NCI-H774 (cell line): Measurements from ENCODE around the gene KCNK3.
"Not testable (repeated sequence)": the region's sequence is repeated elsewhere in the genome, so short reads cannot be mapped to it uniquely, and the experiment has no call there.

Source experiments
- DNase-seq: peaks from one replicate; lab custom pipeline; 2025; lab: John Stamatoyannopoulos, UW

KCNK3 gene

DNA sequence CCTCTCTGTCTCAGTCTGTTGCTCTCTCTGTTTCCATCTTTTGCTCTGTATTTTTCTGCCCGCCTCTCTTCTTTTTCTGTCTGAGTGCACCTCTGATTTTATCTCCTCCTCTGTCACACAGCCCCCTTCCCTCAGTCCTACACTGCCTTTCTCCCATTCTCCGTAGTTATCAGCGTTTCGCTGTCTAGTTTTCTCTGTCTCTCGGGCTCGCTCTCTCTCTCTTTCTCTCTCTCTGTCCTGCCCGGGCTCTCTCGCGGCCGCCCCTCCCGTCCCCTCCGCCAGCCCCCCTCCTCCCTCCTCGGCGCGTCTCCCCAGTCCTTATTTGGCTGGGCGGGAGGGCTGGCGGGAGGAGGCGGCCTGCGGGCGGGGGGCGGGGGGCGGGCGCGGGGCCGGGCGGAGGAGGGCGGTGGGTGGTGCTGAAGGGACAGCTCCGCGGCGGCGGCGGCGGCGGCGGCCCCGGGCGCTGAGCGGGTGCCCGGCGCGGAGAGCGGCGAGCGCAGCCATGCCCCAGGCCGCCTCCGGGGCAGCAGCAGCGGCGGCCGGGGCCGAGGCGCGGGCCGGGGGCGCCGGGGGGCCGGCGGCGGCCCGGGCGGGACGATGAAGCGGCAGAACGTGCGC lies at the start of gene KCNK3:
KCNK3 (plus strand) TSS at position 444 of the 618 bp plus-strand sequence; CDS start at position 598, 154 bp downstream.
- DNase-seq: peak; percentile 62

DNA sequence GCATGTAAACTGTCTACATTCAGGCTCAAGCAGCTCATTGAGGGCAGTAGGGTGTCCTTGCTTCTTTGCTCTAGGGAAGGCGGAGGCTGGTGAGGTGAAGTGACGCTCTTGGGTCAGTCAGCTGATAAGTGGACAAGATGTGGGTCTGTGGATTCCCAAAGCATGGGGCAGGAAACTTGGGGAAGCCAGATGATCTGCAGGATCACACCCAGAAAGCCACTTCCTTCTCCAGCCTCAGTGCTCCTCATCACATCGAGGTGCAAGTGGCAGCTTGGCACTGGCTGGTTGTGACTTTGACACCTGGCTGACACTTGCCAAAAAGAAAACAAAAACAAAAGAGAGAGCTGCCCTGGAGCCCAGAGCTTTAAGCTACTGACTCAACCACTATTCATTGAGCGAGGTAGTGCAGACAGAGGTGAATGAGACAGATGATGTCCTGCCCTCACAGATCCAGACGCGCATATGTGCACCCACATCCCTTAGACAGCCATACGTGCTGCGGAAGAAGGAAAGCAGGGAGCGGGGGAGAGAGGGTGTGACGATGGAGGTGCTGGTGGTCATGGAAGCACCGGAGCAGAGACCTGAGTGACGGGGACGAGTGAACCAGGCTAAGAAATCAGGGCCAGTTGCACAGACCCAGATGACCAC lies 48.2 kb upstream of the KCNK3 start:
- no peak for DNase-seq

DNA sequence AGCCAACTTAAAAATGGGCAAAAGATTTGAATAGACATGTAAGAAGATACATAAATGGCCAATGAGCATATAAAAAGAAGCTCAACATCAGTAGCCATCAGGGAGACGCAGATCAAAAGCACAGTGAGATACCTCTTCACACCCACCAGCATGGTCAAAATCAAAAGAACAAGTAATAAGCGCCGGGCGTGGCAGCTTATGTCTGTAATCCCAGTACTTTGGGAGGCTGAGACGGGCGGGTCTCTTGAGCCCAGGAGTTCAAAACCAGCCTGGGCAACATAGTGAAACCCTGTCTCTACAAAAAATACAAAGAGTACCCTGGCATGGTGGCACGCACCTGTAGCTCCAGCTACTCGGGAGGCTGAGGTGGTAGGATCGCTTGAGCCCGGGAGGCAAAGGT lies 46.8 kb upstream of the KCNK3 start:
- no peak for DNase-seq

DNA sequence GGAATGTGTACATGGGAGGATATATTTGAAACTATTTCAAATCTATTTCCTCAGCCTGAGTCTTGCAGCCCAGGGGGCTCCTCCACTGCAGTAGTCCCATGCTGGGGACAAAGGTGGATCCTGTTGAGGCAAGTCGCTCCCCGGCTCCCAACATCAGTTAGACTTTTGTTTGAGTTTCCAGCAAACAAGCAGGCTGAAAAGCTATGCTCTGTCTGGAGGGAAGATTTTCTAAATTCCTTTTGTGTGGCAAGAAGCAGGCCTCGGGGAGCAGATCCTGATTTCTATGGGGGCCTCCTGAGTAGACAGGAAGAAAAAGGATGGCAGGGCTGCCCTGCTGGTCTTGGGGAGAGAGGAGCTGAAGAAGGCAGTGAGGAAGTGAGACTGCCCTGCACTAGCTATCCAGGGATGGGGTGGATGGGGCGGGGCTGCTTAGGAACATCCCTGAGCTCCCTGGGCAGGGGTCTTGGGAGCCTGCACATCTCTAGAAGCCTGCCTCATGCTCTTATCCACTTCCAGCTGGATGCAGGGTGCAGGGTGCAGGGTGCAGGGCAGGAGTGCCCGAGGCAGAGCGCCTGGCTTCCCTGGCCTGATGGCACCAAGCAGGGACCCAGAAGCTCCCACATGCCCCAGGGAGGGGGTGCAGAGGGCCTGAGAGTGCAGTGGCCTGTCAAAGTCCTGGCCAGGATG lies 45.4 kb upstream of the KCNK3 start:
- no peak for DNase-seq

DNA sequence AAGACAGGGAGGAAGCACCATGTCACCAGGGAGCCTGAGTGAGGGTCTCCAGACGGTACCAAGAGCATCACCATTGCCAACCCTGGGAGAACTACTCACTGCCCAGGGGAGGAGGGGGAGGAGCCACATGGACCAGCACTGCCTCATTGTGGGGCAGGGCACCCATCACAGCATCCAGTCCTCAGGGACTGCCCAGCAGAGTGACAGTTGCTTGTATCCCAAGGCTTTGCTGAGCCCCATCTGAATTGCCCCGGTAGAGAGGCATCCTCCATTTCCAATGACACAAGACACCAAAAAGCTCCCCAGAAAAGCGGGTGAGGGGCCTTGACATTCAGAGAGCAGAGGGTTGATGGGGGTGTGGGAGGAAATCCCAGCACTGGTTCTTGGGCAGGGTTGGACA lies 44.5 kb upstream of the KCNK3 start:
- DNase-seq: no peak

DNA sequence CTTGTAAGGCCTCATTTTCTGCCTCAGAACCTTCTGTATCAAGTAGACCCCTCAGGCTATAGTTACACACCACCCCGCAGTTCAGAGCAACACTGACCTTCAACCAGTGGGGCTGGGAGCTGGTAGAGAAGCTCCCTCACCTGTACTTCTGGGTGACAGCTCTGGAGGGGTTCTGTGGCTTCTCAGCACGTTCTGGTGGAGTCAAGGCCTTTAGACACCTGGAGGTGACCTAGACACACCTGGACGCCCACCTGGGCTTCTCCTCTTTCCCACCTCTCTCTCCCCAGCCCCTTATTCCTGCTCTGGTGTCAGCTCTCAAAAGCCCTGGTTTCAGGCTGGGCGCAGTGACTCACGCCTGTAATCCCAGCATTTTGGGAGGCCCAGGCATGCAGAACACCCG lies 44.0 kb upstream of the KCNK3 start:
- no peak for DNase-seq

DNA sequence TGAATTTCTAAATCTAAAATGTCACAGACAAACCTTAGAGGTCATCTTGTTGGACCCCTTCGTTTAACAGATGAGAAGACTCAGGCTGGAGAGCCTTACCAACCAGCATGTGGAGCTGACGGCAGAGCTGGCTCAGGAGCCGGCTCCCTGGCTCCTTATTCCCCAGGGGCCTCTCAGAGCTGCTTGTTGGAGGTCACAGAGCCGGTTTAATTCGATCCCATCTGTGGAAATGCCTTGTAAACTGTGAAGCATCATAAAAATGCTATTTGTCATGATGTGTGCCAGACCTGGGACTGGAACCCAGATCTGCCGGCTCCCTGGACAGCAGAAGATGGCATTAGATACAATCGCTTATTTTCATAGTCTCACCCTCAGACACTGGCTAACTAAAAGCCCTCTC lies 43.2 kb upstream of the KCNK3 start:
- DNase-seq: no peak

DNA sequence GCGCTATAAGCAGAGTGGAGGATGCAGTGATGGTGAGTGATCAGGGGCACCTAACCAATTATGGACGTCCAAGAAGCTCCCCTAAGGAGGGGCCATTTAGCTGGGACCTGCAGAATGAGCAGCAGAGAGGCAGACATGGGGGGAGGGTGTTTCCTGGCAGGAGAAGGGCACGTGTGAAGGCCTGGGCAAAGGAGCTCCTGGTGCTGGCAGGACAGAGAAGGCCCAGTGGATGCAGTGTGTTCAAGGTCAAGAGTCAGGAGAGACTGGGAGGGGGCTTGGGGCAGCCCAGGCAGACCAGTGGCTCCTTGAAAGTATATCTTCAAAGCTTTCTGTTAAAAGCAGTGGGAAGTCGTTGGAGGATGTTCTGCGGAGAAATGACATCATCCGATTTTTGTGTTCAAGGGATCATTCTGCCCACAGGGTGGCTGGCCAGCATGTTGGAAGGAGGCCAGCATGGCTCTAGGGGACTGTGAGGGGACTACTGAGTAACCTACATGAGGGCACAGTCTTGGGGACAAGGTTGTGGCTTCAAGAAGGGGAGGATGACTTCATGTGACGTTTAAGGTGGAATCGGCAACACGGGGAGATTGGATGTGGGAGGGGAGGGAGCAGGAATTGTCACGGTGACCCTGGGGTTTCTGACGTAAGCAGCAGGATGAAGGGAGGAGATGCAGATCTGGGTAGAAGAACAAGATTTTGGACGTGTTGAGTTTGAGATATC lies 42.4 kb upstream of the KCNK3 start:
- DNase-seq: no peak

DNA sequence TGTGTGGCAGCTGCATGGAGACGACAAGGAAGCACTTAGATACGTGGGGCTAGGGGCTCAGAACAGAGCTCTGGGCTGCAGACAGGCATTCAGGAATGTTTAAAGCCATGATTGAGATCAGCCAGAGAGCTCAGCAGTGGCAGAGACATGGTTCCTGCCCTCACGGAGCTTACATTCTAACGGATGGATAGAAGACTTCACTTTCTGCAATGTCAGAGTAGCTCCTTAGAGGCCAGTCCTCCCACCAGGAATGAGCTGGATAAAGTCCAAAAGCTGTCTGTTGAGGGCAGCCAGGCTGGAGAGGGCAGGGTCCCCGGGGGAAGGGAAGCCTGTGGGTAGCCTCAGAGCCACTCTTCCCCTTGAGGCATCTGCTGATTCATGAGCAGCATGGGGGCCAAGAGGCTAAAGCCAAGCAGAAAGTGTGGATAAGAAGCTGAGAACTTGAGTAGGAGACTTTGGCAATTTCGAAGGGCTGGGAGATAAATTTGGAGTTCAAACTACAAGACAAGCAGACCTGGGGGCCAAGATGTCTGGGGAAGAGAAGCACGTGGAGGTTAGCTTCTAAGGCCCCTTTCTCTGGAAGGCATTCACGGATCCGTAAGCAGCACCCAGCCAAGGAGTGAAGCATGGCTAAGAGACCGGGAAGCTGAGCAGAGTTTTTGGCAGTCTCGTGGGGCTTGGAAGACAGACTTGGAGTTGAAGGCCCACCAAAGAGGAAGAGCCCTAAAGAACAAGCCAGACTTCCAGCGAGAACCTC lies 41.6 kb upstream of the KCNK3 start:
- DNase-seq: no peak

DNA sequence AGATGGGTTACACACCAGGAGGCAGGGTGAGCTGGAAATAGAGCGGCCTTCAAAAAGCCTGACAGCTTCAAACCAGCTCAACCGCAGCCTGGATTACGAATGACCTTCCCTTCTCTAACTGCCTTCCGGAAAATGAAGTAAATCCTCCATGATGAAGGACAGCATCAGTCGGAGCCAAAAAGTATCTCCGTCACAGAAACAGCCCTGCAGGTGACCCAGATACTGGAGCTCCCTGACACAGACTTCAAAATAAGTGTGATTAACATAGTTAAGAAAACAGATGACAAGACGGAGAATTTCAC lies 41.1 kb upstream of the KCNK3 start:
- DNase-seq: no peak

DNA sequence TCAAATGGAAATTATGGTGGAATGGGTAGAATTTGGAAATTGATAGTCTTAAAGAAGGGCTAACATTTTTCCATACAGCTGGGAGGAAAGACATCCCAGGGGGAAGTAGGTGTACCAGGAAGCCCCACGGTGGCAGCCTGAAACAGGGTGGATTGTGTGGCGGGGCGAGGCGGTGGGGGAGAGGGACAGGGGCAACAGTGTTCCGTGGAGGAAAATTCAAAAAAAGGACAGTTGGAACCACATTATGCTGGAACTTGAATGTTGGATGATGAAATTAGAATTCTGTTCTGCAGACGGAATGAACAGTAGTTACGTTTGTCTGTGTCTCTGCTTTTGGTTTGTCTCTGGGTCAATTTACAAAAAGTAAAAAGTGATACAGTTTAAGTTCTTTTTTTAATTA lies 40.7 kb upstream of the KCNK3 start:
- DNase-seq: no peak

DNA sequence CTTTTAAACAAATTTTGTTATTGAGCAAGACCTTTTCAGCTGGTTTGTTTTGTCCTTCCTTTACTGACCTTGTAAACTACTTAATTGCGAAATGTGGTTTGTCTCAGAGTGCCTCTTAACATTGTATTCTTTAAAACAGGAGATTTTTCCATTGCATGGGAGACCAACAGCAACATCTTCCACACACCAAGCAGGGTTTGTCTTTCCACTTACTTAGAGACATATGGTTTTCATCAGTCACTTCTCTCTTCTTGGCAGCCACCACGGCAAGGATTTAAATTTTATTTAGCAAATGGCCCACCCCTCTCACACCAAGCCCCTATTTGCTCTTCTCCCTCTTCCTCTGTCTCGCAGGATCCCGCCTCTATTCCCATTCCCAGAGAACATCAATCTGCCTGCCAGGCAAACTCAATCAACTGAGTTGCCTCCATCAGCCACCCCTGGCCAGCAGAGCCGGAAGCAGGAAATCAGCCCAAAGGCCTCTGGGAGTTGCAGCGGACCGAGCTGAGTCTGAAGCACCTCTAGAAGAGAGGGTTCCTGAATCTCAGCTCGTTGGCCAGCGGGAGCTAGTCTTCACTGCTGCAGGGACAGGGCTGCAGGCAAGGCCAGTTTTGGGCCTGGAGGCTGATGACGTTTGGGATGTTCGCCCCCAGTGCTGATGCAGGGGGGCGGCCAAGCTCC lies 40.0 kb upstream of the KCNK3 start:
- no peak for DNase-seq

DNA sequence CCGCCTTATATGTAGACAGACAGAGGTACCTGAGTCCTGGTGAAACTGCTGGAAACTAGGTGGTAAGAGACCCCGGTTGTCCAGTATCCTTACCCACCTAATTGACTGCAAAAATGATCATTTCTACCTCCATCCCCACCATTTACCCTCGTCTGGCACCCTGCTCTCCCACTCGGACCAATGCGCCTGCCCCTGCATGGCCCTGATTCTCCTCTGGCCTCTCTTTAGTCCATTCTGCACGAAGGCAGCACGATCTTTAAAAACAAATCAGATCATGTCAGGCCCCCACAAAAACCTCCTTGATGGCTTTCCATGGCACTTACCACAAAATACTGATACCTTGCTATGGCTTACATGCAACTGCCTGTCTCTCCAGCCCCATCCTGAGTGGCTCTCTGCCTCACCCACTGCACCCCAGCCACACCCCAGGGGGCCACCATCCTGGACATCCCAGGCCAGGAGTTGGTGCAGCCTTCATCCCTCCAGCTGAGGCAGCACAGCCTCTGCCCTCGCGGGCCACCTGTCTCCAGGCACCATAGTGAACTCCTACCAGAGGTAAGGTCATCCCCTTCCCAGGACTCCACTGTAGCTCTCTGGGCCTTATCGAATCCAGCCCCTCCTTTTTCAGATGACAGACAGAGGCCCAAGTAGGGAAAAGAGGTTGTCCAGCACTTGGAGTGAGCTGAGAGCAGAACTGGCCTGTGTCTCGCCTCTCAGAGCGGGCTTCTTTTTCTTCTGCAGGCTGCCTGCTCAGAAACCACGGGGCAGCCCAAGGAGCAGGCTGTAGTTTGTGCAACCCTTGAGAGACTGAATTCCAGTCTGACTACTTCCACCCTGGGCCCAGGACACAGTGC lies 39.1 kb upstream of the KCNK3 start:
- no peak for DNase-seq

DNA sequence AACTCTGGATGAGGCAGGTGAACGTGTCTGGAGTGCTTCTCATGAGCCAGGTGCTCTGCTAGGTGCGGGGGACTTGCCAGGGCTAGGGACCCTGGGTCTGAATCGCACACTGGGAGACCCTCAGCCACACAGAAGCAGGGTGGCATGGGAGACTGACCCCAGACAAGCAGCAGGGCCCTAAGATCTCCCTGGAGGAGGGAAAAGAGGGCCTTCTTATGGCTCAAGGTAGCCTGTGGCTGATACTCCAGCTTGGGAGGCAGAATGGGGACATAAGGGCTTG lies 38.5 kb upstream of the KCNK3 start:
- no peak for DNase-seq

DNA sequence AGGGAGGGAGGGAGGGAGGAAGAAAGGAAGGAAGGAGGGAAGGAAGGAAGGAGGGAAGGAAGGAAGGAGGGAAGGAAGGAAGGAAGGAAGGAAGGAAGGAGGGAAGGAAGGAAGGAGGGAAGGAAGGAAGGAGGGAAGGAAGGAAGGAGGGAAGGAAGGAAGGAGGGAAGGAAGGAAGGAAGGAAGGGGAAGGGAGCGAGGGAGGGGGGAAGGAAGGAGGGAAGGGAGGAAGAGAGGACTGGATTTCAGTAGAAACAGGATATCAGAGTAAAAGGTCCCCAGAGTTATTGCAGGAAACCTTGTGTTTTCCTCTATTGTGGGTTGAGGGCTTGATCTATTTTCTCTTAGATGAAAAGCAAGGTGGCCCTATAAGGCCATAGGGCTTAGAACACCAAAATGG lies 37.4 kb upstream of the KCNK3 start:
- DNase-seq: not testable (repeated sequence)

DNA sequence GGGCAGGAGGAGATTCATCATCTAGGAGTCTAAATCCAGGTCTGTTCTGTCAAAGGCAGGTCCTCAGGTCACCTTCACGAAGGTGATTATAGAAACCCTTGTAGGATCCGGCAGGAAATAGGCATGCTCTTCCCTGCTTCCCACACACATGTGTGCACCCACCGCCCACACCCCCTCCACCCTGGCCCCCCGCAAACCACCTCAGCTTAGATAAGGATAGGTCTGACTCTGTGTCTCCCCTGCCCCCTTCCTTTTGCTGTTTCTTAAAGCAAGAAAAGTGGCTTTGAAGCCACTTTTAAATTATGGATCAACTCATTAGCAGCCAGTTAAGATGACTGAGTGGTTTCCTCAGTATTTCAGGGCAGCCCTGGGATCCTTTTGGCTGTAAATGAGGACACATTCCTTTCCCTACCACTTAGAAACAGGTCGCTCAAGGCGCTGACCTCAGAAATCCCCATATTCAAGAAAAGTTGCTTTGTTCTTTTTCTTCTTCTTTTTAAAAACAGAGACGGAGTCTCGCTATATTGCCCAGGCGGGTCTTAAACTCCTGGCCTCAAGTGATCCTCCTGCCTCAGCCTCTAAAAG lies 36.8 kb upstream of the KCNK3 start:
- DNase-seq: no peak

DNA sequence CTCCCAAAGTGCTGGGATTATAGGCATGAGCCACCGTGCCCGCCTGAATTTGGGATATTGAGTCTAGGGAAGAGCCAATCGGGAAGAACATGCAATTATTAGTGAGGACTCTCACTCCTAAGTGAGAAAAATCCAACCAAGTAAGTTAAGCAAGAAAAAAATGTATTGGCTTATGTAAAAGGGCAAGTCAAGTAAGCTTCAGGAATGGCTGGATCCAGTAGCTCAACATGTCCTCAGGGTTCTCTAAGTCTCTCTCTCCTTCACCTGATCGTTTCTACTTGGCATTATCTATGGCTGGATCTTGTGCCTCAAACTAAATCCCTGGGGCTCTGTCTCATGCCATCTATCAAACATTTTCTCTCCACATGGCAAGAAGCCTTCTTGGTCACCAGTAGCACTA lies 35.3 kb upstream of the KCNK3 start:
- DNase-seq: no peak

DNA sequence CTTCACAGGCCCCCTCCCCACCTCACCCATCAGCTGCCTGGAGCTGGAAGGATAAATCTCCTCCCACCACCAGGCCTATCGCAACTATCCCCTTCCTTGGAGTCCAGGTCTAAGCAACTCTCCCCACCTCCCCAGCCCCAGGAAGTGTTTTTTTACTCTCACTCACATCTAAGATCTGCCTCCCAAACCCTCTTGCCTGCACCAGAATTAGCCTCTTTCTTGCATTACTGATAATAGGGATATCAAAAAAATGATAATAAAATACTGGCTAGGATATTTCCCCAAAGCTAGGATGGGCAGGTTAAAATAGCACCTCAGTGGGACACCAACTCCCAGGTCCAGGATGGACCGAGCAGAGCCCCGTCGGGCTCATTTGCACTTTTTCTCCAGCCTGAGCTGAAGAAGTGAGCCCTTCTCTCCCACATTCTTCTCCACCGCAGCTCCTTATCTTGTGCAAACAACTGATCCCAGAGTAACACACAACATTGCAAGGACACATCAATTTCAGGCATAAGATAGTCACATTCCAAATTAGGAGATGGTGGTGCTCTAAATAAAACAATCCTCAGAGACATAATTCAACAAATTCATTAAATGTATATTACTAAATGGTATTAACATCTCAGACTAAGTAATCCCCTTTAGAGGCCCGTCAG lies 33.7 kb upstream of the KCNK3 start:
- DNase-seq: no peak

DNA sequence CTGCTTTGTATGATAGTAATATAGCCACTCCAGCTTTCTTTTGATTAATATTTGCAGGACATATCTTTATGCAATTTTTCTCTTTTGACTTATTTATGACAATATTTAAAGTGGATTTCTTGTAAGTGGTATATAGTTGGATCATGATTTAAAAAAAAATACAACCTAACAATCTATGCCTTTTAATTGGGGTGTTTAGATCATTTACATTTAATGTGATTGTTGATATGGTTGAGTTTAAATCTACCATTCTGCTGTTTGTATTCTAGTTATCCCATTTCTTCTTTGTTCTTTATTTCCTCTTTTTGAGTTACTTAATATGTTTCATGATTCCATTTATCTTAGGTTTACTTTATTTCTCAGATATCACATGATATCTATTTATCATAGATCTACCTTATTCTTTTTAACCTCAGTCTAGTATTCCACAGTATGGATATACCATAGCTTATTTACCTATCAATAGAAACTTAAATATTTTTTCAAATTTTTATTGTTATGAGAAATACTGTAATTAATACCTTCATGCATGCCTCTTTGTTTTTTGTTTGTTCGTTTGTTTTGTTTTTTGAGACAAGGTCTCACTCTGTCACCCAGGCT lies 32.1 kb upstream of the KCNK3 start:
- DNase-seq: no peak

DNA sequence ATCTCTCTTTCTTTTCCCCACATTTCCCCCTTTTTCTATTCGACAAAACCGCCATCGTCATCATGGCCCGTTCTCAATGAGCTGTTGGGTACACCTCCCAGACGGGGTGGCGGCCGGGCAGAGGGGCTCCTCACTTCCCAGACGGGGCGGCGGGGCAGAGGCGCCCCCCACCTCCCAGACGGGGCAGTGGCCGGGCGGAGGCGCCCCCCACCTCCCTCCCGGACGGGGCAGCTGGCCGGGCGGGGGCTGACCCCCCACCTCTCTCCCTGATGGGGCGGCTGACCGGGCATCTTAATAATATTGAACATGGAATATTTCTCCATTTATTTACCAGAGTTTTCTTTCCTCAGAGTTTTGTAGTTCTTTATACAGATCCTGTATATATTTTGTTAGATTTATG lies 27.2 kb upstream of the KCNK3 start:
- DNase-seq: not testable (repeated sequence)
